Upper lobe of left lung (tissue), 6 donors: Measurements from ENCODE around the gene UBR1. TPM values are rescaled to one million over a fixed set of nuclear protein-coding genes. Genes with fewer than 3 reads are reported as not detected.

Experiments
- ATAC-seq, 2 donors: fragments of 200-7000 bp; cut with Tn5 transposase; one replicate each; pipeline ENCODE4 v1.9.1; 2022; ENCODE audit warnings: mild to moderate bottlenecking in 2 of 2, moderate library complexity in 2 of 2; ENCODE audit not compliant: low FRiP score in 2 of 2
- DNase-seq, 2 donors: peaks; one replicate each; pipeline ENCODE4 v3.0.0-alpha.2; 2019 to 2020
- H3K27ac ChIP-seq, 4 donors: fragments of 200-600 bp; sonication (generic); one replicate each; pipeline ENCODE4 v1.5.1; 2016 to 2019
- H3K27me3 ChIP-seq, 4 donors: fragments of 200-600 bp; sonication (generic); one replicate each; pipeline ENCODE4 v1.5.1; 2017 to 2019
- H3K36me3 ChIP-seq, 4 donors: fragments of 200-600 bp; sonication (generic); one replicate each; pipeline ENCODE4 v1.5.1; 2016 to 2019
- H3K4me1 ChIP-seq, 4 donors: fragments of 200-600 bp; sonication (generic); one replicate each; pipeline ENCODE4 v1.5.1; 2018 to 2019
- H3K4me3 ChIP-seq, 4 donors: fragments of 200-600 bp; sonication (generic); one replicate each; pipeline ENCODE4 v1.5.1; 2017 to 2019; ENCODE audit warnings: mild to moderate bottlenecking in 2 of 4, moderate library complexity in 1 of 4
- H3K9me3 ChIP-seq, 4 donors: fragments of 200-600 bp; sonication (generic); one replicate each; pipeline ENCODE4 v1.5.1; 2018 to 2019
- CTCF ChIP-seq, 6 experiments: fragments of 450-650 bp in 4 of 6; fragments of 200-600 bp in 2 of 6; sonication (generic) in 2 of 6; IDR thresholded peaks; one replicate each; pipeline ENCODE4 v1.5.1; 2016 to 2019; ENCODE audit warnings: antibody characterized with exemption in 6 of 6
- EP300 ChIP-seq, 4 donors: sonication (generic); formaldehyde crosslinking; IDR thresholded peaks; one replicate each; pipeline ENCODE4 v1.5.1; 2017; ENCODE audit warnings: antibody characterized with exemption in 4 of 4, control low read depth in 2 of 4
- POLR2A ChIP-seq, 4 donors: fragments of 450-650 bp; IDR thresholded peaks; one replicate each; pipeline ENCODE4 v1.5.1; 2016 to 2017; ENCODE audit warnings: antibody characterized with exemption in 4 of 4, mild to moderate bottlenecking in 2 of 4
- POLR2AphosphoS5 ChIP-seq, 2 donors: sonication (generic); formaldehyde crosslinking; IDR thresholded peaks; one replicate each; pipeline ENCODE4 v1.5.1; 2017; ENCODE audit warnings: antibody characterized with exemption in 2 of 2
- WGBS, 2 donors: methylation state at CpG; one replicate each; pipeline ENCODE4 v1.1.5; 2017 to 2018; 5-methylcytosine and 5-hydroxymethylcytosine counted together
- total RNA-seq, 6 donors: library from RNA; depleted of rRNA in 4 of 6; stranded (reverse); fragments of >200 nt in 4 of 6; gene quantifications; one replicate each; pipeline versions ENCODE4 v1.1.0 to v1.2.1, GENCODE V29; 2016 to 2021
- donor health status: DM: no; HTN: no; CAD: no; lungs with moderate emphysema.
- donor health status: DM: no; HTN: yes; CAD: no; lungs with severe emphysema.

UBR1 gene
- total RNA-seq, 6 donors from 2014 or later: 23.7 to 49.2 (median 27.2) TPM

GRCh38 chr15:43071451-43071850 lies 34.4 kb downstream of the UBR1 start:
- no peak for ATAC-seq
- peaks cover 11 to 85% (median 43%) of the 10 kb centered on the region in 4 donors for H3K36me3 ChIP-seq
- H3K27me3 ChIP-seq: no peaks in the 10 kb centered on the region
- no peaks in the 10 kb centered on the region for H3K4me1 ChIP-seq
- 82 to 83% methylated on average over 2 of the region's 2 CpGs for WGBS, 2 donors
- DNase-seq: no peak
- no peak overlapping the region for H3K27ac ChIP-seq
- H3K4me3 ChIP-seq: no peak overlapping the region
- TF ChIP-seq POLR2A (IDR thresholded peaks at IDR 0.05): no peak
- no peak for TF ChIP-seq CTCF (IDR thresholded peaks at IDR 0.05)
- TF ChIP-seq POLR2AphosphoS5 (IDR thresholded peaks at IDR 0.05): no peak
- no peak for TF ChIP-seq EP300 (IDR thresholded peaks at IDR 0.05)
- no peaks in the 10 kb centered on the region for H3K9me3 ChIP-seq

- Histone ChIP-seq H3K9me3 (no peaks in the 10 kb centered on the region), H3K36me3 (peaks cover 11 to 91% (median 46%) of the 10 kb centered on the region in 4 donors), H3K27ac (no peak overlapping the region), H3K4me1 (no peaks in the 10 kb centered on the region), H3K4me3 (no peak overlapping the region), H3K27me3 (no peaks in the 10 kb centered on the region)
- 88% methylated on average over 6 of the region's 6 CpGs for WGBS, 2 donors
- DNase-seq: no peak
- ATAC-seq: no peak
- TF ChIP-seq EP300 (IDR thresholded peaks at IDR 0.05) (no peak), POLR2A (IDR thresholded peaks at IDR 0.05) (no peak), CTCF (IDR thresholded peaks at IDR 0.05) (no peak), POLR2AphosphoS5 (IDR thresholded peaks at IDR 0.05) (no peak)
Measured at GRCh38 chr15:43070893-43071292, 34.9 kb downstream of the UBR1 start.

GRCh38 chr15:43070249-43070648 lies 35.6 kb downstream of the UBR1 start:
- Histone ChIP-seq H3K27me3 (no peaks in the 10 kb centered on the region), H3K4me1 (no peaks in the 10 kb centered on the region), H3K36me3 (peaks cover 11 to 97% (median 50%) of the 10 kb centered on the region in 4 donors), H3K9me3 (no peaks in the 10 kb centered on the region), H3K27ac (no peak overlapping the region), H3K4me3 (no peak overlapping the region)
- ATAC-seq: no peak
- no peak for DNase-seq
- 88 to 92% methylated on average over 4 of the region's 4 CpGs for WGBS, 2 donors
- TF ChIP-seq POLR2AphosphoS5 (IDR thresholded peaks at IDR 0.05) (no peak), CTCF (IDR thresholded peaks at IDR 0.05) (no peak), POLR2A (IDR thresholded peaks at IDR 0.05) (no peak), EP300 (IDR thresholded peaks at IDR 0.05) (no peak)

GRCh38 chr15:43067717-43068461 lies 37.9 kb downstream of the UBR1 start:
- H3K36me3 ChIP-seq: peaks cover 9 to 84% (median 39%) of the 10 kb centered on the region in 4 donors
- H3K4me3 ChIP-seq: no peak overlapping the region
- 83 to 88% methylated on average over 8 of the region's 8 CpGs for WGBS, 2 donors
- TF ChIP-seq POLR2A (IDR thresholded peaks at IDR 0.05) (no peak), EP300 (IDR thresholded peaks at IDR 0.05) (no peak), CTCF (IDR thresholded peaks at IDR 0.05) (no peak), POLR2AphosphoS5 (IDR thresholded peaks at IDR 0.05) (no peak)
- H3K9me3 ChIP-seq: no peaks in the 10 kb centered on the region
- DNase-seq (no peak), ATAC-seq (no peak)
- no peak overlapping the region for H3K27ac ChIP-seq
- no peaks in the 10 kb centered on the region for H3K4me1 ChIP-seq
- H3K27me3 ChIP-seq: no peaks in the 10 kb centered on the region

GRCh38 chr15:43056696-43057095 lies 49.1 kb downstream of the UBR1 start:
- no peak for TF ChIP-seq POLR2AphosphoS5 (IDR thresholded peaks at IDR 0.05)
- no peak for TF ChIP-seq CTCF (IDR thresholded peaks at IDR 0.05)
- TF ChIP-seq EP300 (IDR thresholded peaks at IDR 0.05): no peak
- TF ChIP-seq POLR2A (IDR thresholded peaks at IDR 0.05): no peak
- H3K4me1 ChIP-seq: no peaks in the 10 kb centered on the region
- ATAC-seq (no peak), DNase-seq (no peak)
- H3K27ac ChIP-seq: no peak overlapping the region
- H3K27me3 ChIP-seq: no peaks in the 10 kb centered on the region
- H3K36me3 ChIP-seq: peaks cover 24 to 99% (median 56%) of the 10 kb centered on the region in 4 donors
- no peak overlapping the region for H3K4me3 ChIP-seq
- H3K9me3 ChIP-seq: no peaks in the 10 kb centered on the region
